Measurements from ENCODE around the gene A2M. TPM values are rescaled to one million over a fixed set of nuclear protein-coding genes. Genes with fewer than 3 reads are reported as not detected.

A2M gene
- total RNA-seq: 846 TPM

- H3K4me3 ChIP-seq: peak within 1 kb of the TSS; percentile 34 to 69
- H3K4me1 ChIP-seq: peaks cover 3 to 31% of the 10 kb centered on the region in 2 donors
- H3K9me3 ChIP-seq: no peaks in the 10 kb centered on the region
- H3K27me3 ChIP-seq: no peaks in the 10 kb centered on the region
- peaks cover 11 to 20% of the 10 kb centered on the region in 2 donors for H3K36me3 ChIP-seq
- DNase-seq (ENCODE audit: low spot score in 2 of 2): peak in 1 of 2 donors; percentile 81
- intact Hi-C loops (cut with DNase I): loop anchor here (2.0 to 10.0 kb wide), 5 partner anchors 54 to 1099 kb away; partner anchors contain the start of genes FOXJ2, GABARAPL1 and M6PR
- no peak for TF ChIP-seq CTCF (IDR thresholded peaks at IDR 0.05)
- H3K27ac ChIP-seq: peak within 1 kb of the TSS; percentile 80 to 85
Observed at GRCh38 chr12:9115731-9116559, at the start of gene A2M. Gene A2M, minus strand, starts transcription at chr12:9115919. Its CDS starts 70 bp downstream, at chr12:9115849.

GRCh38 chr12:9163392-9163791, 47.7 kb upstream of the A2M start:
- H3K27ac ChIP-seq: no peak overlapping the region
- no peak for DNase-seq (ENCODE audit: low spot score in 2 of 2)
- H3K36me3 ChIP-seq: no peaks in the 10 kb centered on the region
- intact Hi-C loops (cut with DNase I): no loop called here
- H3K4me1 ChIP-seq: no peaks in the 10 kb centered on the region
- no peaks in the 10 kb centered on the region for H3K27me3 ChIP-seq
- no peaks in the 10 kb centered on the region for H3K9me3 ChIP-seq
- no peak overlapping the region for H3K4me3 ChIP-seq
- no peak for TF ChIP-seq CTCF (IDR thresholded peaks at IDR 0.05)

GRCh38 chr12:9156119-9156518, 40.4 kb upstream of the A2M start:
- no peaks in the 10 kb centered on the region for H3K9me3 ChIP-seq
- no peak for DNase-seq (ENCODE audit: low spot score in 2 of 2)
- no peaks in the 10 kb centered on the region for H3K36me3 ChIP-seq
- H3K4me3 ChIP-seq: no peak overlapping the region
- intact Hi-C loops (cut with DNase I): no loop called here
- H3K27me3 ChIP-seq: no peaks in the 10 kb centered on the region
- no peaks in the 10 kb centered on the region for H3K4me1 ChIP-seq
- TF ChIP-seq CTCF (IDR thresholded peaks at IDR 0.05): no peak
- no peak overlapping the region for H3K27ac ChIP-seq

GRCh38 chr12:9149372-9149771, 33.7 kb upstream of the A2M start:
- no peak for TF ChIP-seq CTCF (IDR thresholded peaks at IDR 0.05)
- no peak overlapping the region for H3K4me3 ChIP-seq
- H3K27ac ChIP-seq: no peak overlapping the region
- no peaks in the 10 kb centered on the region for H3K36me3 ChIP-seq
- intact Hi-C loops (cut with DNase I): no loop called here
- H3K27me3 ChIP-seq: no peaks in the 10 kb centered on the region
- peaks cover 0 to 11% of the 10 kb centered on the region in 2 donors for H3K9me3 ChIP-seq
- H3K4me1 ChIP-seq: no peaks in the 10 kb centered on the region
- DNase-seq (ENCODE audit: low spot score in 2 of 2): no peak

- no peak for TF ChIP-seq CTCF (IDR thresholded peaks at IDR 0.05)
- Histone ChIP-seq H3K9me3 (peaks cover 0 to 11% of the 10 kb centered on the region in 2 donors), H3K4me1 (no peaks in the 10 kb centered on the region), H3K27ac (no peak overlapping the region), H3K27me3 (no peaks in the 10 kb centered on the region), H3K36me3 (no peaks in the 10 kb centered on the region), H3K4me3 (no peak overlapping the region)
- DNase-seq (ENCODE audit: low spot score in 2 of 2): no peak
- intact Hi-C loops (cut with DNase I): no loop called here
Observed at GRCh38 chr12:9148926-9149325, 33.2 kb upstream of the A2M start.
